GM18498 (cell line): ENCODE results near the gene GOT1.

Source experiments
- ATAC-seq: cut with Tn5 transposase; IDR thresholded peaks from one replicate; pipeline ENCODE4 v1.9.1; 2021; ENCODE audit warnings: mild to moderate bottlenecking, moderate library complexity; ENCODE audit not compliant: unreplicated experiment

Gene GOT1

GRCh38 chr10:99430451-99431189 lies at the start of gene GOT1:
Gene GOT1 (minus strand): TSS chr10:99430624. CDS start chr10:99430565, 59 bp downstream.
- ATAC-seq = peak; percentile 96

- ATAC-seq = no peak
Measured at GRCh38 chr10:99470327-99470726, 39.9 kb upstream of the GOT1 start.

- no peak for ATAC-seq
Measured at GRCh38 chr10:99467236-99467999, 37.0 kb upstream of the GOT1 start.

- ATAC-seq = no peak
Measured at GRCh38 chr10:99466632-99467223, 36.3 kb upstream of the GOT1 start.

GRCh38 chr10:99461230-99461629 lies 30.8 kb upstream of the GOT1 start:
- no peak for ATAC-seq

GRCh38 chr10:99460070-99460469 lies 29.6 kb upstream of the GOT1 start:
- ATAC-seq = no peak

- no peak for ATAC-seq
Measured at GRCh38 chr10:99459217-99459616, 28.8 kb upstream of the GOT1 start.

GRCh38 chr10:99457813-99458212 lies 27.4 kb upstream of the GOT1 start:
- no peak for ATAC-seq

GRCh38 chr10:99456931-99457288 lies 26.5 kb upstream of the GOT1 start:
- ATAC-seq = no peak

- ATAC-seq = no peak
Measured at GRCh38 chr10:99456207-99456930, 25.9 kb upstream of the GOT1 start.

GRCh38 chr10:99451981-99452380 lies 21.6 kb upstream of the GOT1 start:
- ATAC-seq = no peak

- no peak for ATAC-seq
Measured at GRCh38 chr10:99451499-99451788, 21.0 kb upstream of the GOT1 start.

GRCh38 chr10:99450624-99451498 lies 20.4 kb upstream of the GOT1 start:
- no peak for ATAC-seq

- ATAC-seq = no peak
Measured at GRCh38 chr10:99450156-99450555, 19.7 kb upstream of the GOT1 start.

- ATAC-seq = no peak
Measured at GRCh38 chr10:99449023-99449422, 18.6 kb upstream of the GOT1 start.

GRCh38 chr10:99444383-99445045 lies 14.1 kb upstream of the GOT1 start:
- no peak for ATAC-seq

GRCh38 chr10:99443500-99443899 lies 13.1 kb upstream of the GOT1 start:
- ATAC-seq = no peak

- ATAC-seq = no peak
Measured at GRCh38 chr10:99442394-99442793, 12.0 kb upstream of the GOT1 start.

GRCh38 chr10:99438890-99439289 lies 8.5 kb upstream of the GOT1 start:
- no peak for ATAC-seq

- ATAC-seq = peak; percentile 55
Measured at GRCh38 chr10:99435986-99436638, 5.7 kb upstream of the GOT1 start.
